Calu3 (cell line): ENCODE measurements around the gene MRPL42. TPM values are rescaled to one million over a fixed set of nuclear protein-coding genes. Genes with fewer than 3 reads are reported as not detected.

Experiments
- BruUV-seq: library from RNA; stranded (reverse); fragments of 400-500 nt; replicated peaks from 2 replicates; lab custom pipeline; 2021; lab: Mats Ljungman, UMichigan
- CTCF ChIA-PET: fragments of 300-600 bp; sonication (Branson Sonifier 250); formaldehyde crosslinking; loops from one replicate; lab custom pipeline; 2022; ENCODE audit warnings: antibody characterized with exemption; lab: Charles Lee
- DNase-seq: peaks from one replicate; pipeline ENCODE4 v3.0.0; 2022
- H3K27ac Mint-ChIP-seq: one replicate; pipeline ENCODE4 v1.8.0; 2022; ENCODE audit warnings: mixed read lengths; ENCODE audit not compliant: unreplicated experiment
- H3K27me3 Mint-ChIP-seq: one replicate; pipeline ENCODE4 v1.8.0; 2022; ENCODE audit warnings: mixed read lengths; ENCODE audit not compliant: unreplicated experiment
- H3K36me3 Mint-ChIP-seq: one replicate; pipeline ENCODE4 v1.8.0; 2022; ENCODE audit warnings: mild to moderate bottlenecking, moderate library complexity, mixed read lengths; ENCODE audit not compliant: insufficient read depth, unreplicated experiment
- H3K4me1 Mint-ChIP-seq: one replicate; pipeline ENCODE4 v1.8.0; 2022; ENCODE audit warnings: mild to moderate bottlenecking, low read depth, mixed read lengths; ENCODE audit not compliant: unreplicated experiment
- H3K4me3 Mint-ChIP-seq: one replicate; pipeline ENCODE4 v1.8.0; 2022; ENCODE audit warnings: mild to moderate bottlenecking, low read depth, moderate library complexity, mixed read lengths; ENCODE audit not compliant: unreplicated experiment
- H3K9me3 Mint-ChIP-seq: one replicate; pipeline ENCODE4 v1.8.0; 2022; ENCODE audit warnings: low read depth, mixed read lengths; ENCODE audit not compliant: unreplicated experiment
- intact Hi-C: fragments of 100-400 bp; cut with micrococcal nuclease; formaldehyde crosslinking; loops from one replicate; pipeline ENCODE4 v1.10.0; 2022; ENCODE audit not compliant: unreplicated experiment
- total RNA-seq: library from RNA; stranded (reverse); gene quantifications from 2 replicates; pipeline ENCODE4 v1.2.3, GENCODE V29; 2022
- TF ChIP-seq, protein P1 (sequence below): fragments of 200-600 bp; IDR thresholded peaks from one replicate; pipeline ENCODE4 v1.8.0; 2022; ENCODE audit warnings: antibody characterized with exemption; ENCODE audit not compliant: unreplicated experiment

Gene MRPL42
- total RNA-seq, 1 experiment from 2014 or later, result 94.9 TPM

DNA sequence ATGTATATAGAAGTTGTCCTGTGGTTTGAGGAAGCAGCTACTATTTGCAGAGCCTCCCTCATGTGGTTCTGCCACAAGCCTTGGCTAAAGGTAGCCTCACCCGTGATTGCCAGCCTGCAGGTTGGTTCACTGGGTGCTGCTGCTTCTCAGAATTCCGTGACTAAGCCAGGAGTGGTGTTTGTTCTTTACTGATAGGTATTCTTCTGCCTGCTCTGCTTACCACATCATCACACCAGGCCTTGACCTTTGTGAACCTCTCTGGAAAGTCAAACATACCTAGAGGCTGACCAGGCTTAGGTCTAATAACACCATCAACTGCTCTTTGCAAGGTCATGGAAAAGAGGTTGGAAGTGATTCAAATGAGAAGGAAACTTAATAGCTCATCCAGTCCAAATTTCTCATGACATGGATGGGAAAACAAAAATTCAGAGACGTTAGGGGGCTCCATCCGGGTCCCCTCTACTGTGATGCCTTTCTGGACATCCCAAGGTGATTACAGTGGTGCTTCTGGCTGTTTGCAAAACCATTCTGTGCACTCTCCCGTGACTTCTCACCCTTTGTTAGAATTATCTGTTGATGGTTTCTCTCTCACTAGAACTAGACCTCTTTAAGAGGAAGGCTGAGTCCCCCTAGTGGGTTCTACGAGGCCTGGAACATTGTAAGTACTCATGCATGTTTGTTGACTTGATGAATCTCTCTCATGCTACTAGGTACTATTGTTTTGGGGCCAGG, 96.7 kb downstream of the MRPL42 start:
- intact Hi-C loops, result loop anchor here (2.0 kb wide), 1 partner anchor 61 kb away; no protein-coding TSS in a partner anchor
- H3K9me3 Mint-ChIP-seq, result peaks cover 5% of the 10 kb centered on the region
- no TSS peak for BruUV-seq
- peak overlapping the region; percentile 33 for H3K27ac Mint-ChIP-seq
- H3K4me3 Mint-ChIP-seq, result no peak overlapping the region
- CTCF ChIA-PET, result interaction anchor here (0.6 to 1.3 kb wide), 3 partner anchors 62 to 538 kb away, joined by 3 to 6 read pairs (median 5); no protein-coding TSS in a partner anchor
- peaks cover 28% of the 10 kb centered on the region for H3K27me3 Mint-ChIP-seq
- peak; percentile 66 for DNase-seq
- H3K4me1 Mint-ChIP-seq, result peaks cover 23% of the 10 kb centered on the region
- H3K36me3 Mint-ChIP-seq, result peaks cover 6% of the 10 kb centered on the region
- TF ChIP-seq, protein P1, sequence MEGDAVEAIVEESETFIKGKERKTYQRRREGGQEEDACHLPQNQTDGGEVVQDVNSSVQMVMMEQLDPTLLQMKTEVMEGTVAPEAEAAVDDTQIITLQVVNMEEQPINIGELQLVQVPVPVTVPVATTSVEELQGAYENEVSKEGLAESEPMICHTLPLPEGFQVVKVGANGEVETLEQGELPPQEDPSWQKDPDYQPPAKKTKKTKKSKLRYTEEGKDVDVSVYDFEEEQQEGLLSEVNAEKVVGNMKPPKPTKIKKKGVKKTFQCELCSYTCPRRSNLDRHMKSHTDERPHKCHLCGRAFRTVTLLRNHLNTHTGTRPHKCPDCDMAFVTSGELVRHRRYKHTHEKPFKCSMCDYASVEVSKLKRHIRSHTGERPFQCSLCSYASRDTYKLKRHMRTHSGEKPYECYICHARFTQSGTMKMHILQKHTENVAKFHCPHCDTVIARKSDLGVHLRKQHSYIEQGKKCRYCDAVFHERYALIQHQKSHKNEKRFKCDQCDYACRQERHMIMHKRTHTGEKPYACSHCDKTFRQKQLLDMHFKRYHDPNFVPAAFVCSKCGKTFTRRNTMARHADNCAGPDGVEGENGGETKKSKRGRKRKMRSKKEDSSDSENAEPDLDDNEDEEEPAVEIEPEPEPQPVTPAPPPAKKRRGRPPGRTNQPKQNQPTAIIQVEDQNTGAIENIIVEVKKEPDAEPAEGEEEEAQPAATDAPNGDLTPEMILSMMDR, result no peak

DNA sequence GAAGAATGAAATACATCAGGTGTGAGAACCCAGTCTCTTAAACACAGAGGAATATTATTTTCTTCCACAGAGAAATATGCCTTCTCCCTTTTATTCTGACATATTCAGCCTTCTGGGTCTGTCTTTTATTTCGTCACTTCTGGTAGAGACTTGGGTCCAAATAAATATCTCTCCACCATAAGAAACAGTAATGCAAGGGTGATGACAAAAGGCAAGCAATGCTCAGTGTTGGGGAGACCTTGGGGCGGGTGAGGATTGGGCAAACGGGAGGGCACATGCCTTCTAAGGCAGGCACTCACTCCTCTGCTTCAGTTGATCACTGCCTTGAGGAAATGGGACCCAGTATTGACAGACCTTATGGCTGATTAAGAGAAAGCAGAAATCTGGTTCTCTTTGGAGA, 98.4 kb downstream of the MRPL42 start:
- Mint-ChIP-seq H3K4me1 (peaks cover 23% of the 10 kb centered on the region), H3K27me3 (peaks cover 28% of the 10 kb centered on the region), H3K27ac (no peak overlapping the region), H3K4me3 (no peak overlapping the region), H3K9me3 (no peaks in the 10 kb centered on the region), H3K36me3 (peaks cover 21% of the 10 kb centered on the region)
- DNase-seq, result no peak
- TF ChIP-seq, protein P1, result no peak
- BruUV-seq, result no TSS peak
- CTCF ChIA-PET, result no interaction called here
- intact Hi-C loops, result loop anchor here (2.0 kb wide), 1 partner anchor 63 kb away; no protein-coding TSS in a partner anchor

Other genes starting within 250 kb of the MRPL42 start
- 47.3 and 58.0 TPM in 2 replicates for gene NUDT4, start 89.6 kb upstream of the MRPL42 start, total RNA-seq
- 148 and 159 TPM in 2 replicates for gene UBE2N, start 25.6 kb upstream of the MRPL42 start, total RNA-seq
- 4.2 and 4.6 TPM in 2 replicates for gene SOCS2, start 105.2 kb downstream of the MRPL42 start, total RNA-seq
- 9.3 and 10.1 TPM in 2 replicates for gene CRADD, start 209.9 kb downstream of the MRPL42 start, total RNA-seq